GM12878 (cell line): ENCODE data around the gene SYT4.

Experiments
- ATF3 ChIP-seq: IDR thresholded peaks from 2 replicates; pipeline ENCODE4 v1.6.1; 2011; ENCODE audit warnings: low read depth, mild to moderate bottlenecking, low read length, moderate library complexity, borderline replicate concordance; ENCODE audit errors: extremely low read depth
- CTCF ChIP-seq, 3 experiments: IDR thresholded peaks in 2 of 3; conservative IDR thresholded peaks in 1 of 3; 2 replicates each; pipeline ENCODE4 v1.5.1; 2011; ENCODE audit warnings: low read depth in 3 of 3, low read length in 3 of 3, mild to moderate bottlenecking in 3 of 3, control low read depth in 2 of 3, moderate library complexity in 2 of 3, inconsistent platforms in 1 of 3, mixed read lengths in 1 of 3; ENCODE audit not compliant: control insufficient read depth in 2 of 3, insufficient read depth in 1 of 3; ENCODE audit errors: extremely low read depth in 1 of 3
- E2F4 ChIP-seq: IDR thresholded peaks from 2 replicates; pipeline ENCODE4 v1.6.1; 2012; ENCODE audit warnings: low read depth, low read length, improper control_type of control experiment
- EGR1 ChIP-seq, 2 experiments: IDR thresholded peaks; 1 replicate in 1 of 2; 2 replicates in 1 of 2; pipeline ENCODE4 v1.6.1; 2011 to 2012; ENCODE audit warnings: low read depth in 2 of 2, low read length in 2 of 2, borderline replicate concordance in 1 of 2, mild to moderate bottlenecking in 1 of 2, moderate library complexity in 1 of 2
- IRF4 ChIP-seq: IDR thresholded peaks from 2 replicates; pipeline ENCODE4 v1.6.1; 2011; ENCODE audit warnings: low read depth, low read length
- NFYA ChIP-seq: IDR thresholded peaks from 2 replicates; pipeline ENCODE4 v1.6.1; 2011; ENCODE audit warnings: low read depth, mild to moderate bottlenecking, low read length, improper control_type of control experiment, borderline replicate concordance
- POLR2A ChIP-seq: IDR thresholded peaks from 2 replicates; pipeline ENCODE4 v1.6.1; 2011; ENCODE audit warnings: low read depth, mild to moderate bottlenecking, low read length
- POLR2AphosphoS5 ChIP-seq: IDR thresholded peaks from 2 replicates; pipeline ENCODE4 v1.6.1; 2011; ENCODE audit warnings: mild to moderate bottlenecking, low read length, inconsistent platforms
- SPI1 ChIP-seq: IDR thresholded peaks from 2 replicates; pipeline ENCODE4 v1.6.1; 2011; ENCODE audit warnings: low read depth, mild to moderate bottlenecking, low read length, moderate library complexity, borderline replicate concordance; ENCODE audit not compliant: insufficient read depth
- YY1 ChIP-seq: IDR thresholded peaks from 2 replicates; pipeline ENCODE4 v1.6.1; 2011; ENCODE audit warnings: low read depth, mild to moderate bottlenecking, low read length
- ZBED1 ChIP-seq: IDR thresholded peaks from 2 replicates; pipeline ENCODE4 v1.6.1; 2016; ENCODE audit warnings: borderline replicate concordance
- ZNF207 ChIP-seq: fragments of 450-650 bp; IDR thresholded peaks from 2 replicates; pipeline ENCODE4 v1.6.1; 2014; ENCODE audit warnings: antibody characterized with exemption, mild to moderate bottlenecking, borderline replicate concordance

GRCh38 chr18:43222501-43222900 is 54.8 kb downstream of the SYT4 start:
- TF ChIP-seq CTCF (IDR thresholded peaks at IDR 0.05 in 2 of 3, conservative IDR thresholded peaks at IDR 0.05 in 1 of 3; ENCODE audit: control insufficient read depth in 2 of 3, extremely low read depth in 1 of 3, insufficient read depth in 1 of 3, low read depth in 3 of 3, low read length in 3 of 3) = no peak
- no peak for TF ChIP-seq POLR2AphosphoS5
- TF ChIP-seq EGR1 (IDR thresholded peaks at IDR 0.05; ENCODE audit: borderline replicate concordance in 1 of 2, low read depth in 2 of 2, low read length in 2 of 2) = no peak
- no peak for TF ChIP-seq ZBED1
- TF ChIP-seq POLR2A = no peak
- TF ChIP-seq IRF4 = no peak
- no peak for TF ChIP-seq YY1
- no peak for TF ChIP-seq ATF3
- TF ChIP-seq SPI1 = no peak
- TF ChIP-seq NFYA = no peak
- TF ChIP-seq ZNF207 = no peak
- TF ChIP-seq E2F4 = no peak
